GM19238 (cell line): Measurements from ENCODE around the gene LIPC.

Source experiments
- DNase-seq: peaks from one replicate; pipeline ENCODE4 v3.0.0; 2011; ENCODE audit warnings: low spot score; ENCODE audit not compliant: insufficient read length

The LIPC gene

DNA sequence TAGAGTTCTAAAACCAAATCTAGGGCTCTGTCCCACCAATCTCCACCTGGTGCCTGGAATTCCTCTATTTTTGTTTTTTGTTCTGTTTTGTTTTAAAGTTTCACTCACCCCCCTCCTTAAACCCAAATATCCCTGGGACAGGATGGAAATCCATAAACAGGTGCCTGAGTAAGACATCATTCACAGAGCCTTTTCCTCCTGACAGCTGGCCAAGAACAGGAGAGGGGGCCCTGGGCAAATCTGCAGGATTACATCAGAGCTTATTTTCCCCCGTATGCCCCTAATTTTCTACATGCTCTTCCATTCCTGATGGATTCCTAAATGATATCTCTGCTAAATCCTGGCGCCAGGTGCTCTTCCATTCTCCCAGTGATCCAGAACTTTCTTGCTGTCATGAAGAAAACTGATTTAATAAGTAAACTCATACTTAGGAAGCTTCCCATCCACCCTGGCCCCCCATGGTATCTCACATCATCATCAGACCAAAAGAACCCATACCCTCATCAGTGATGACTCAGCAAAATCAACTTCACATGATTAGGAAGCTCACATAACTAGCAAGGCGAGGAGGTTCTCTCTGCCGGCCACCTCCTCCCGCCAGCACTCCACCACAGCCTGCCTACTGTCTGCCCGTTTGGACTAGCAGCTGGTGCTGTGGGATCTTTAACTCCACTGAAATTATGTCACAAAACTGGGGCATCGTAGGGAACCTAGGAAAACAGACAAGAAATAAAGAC, 61.0 kb downstream of the LIPC start:
- no peak for DNase-seq

GRCh38 chr15:58494567-58494966, 62.8 kb downstream of the LIPC start:
- no peak for DNase-seq

DNA sequence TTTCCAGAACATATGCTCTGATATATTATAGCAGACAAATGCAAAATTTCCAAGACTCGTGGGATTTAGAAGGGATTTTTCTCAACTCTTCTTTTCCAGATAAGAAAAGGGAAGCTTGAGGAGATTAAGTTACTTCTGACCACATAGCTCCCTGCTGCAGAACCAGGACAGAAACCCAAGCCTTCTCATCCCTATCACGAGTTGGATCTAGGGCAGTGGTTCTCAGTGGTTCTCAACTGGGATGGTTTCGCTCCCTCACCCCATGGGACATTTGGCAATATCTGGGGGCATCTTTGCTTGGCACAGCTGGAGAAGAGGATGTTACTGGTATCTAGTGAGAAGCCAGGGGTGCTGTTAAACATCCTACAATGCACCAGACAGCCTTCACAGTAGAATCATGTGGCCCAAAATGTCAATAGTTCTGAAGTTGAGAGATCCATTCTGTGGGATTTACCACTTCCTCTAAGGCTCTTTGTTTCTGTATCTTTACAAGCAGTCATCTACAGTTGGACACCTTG, 64.2 kb downstream of the LIPC start:
- no peak for DNase-seq

- no peak for DNase-seq
Measured at GRCh38 chr15:58497046-58497785, 65.4 kb downstream of the LIPC start.

DNA sequence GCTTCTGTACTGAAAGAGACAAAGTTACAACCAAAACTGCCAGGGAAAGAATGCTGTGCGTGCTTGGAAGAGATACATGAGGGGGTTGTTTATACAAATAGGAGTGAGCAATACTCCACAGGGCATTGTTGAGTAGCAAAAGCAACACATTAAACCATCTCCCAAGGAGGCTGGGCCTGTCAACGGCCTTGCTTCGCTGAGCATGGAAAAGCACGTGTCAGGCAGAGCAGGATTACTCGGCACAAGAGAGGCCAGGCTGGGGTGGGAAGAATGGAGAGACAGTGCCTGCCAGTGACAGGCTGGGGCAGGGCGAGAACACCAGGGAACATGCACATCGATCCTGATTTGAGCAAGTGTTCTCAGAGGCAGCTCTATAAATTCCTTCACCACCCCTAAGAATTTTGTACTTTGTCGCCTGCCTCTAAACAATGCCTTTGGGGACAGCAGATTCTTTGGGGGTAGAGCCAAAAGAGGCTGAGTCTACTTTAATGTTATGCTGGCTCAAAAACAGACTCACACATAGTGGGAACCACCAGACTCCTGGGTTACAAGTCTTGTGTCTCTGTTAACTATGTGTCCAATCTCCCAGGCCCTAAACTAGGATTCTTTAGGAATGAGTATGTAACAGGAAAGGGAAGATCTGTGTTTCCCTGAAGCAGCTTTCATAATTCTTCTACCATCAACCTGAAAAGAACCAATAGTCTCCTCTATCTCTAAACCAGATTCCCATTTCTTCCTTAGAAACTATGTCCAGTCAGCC, 67.2 kb downstream of the LIPC start:
- no peak for DNase-seq

DNA sequence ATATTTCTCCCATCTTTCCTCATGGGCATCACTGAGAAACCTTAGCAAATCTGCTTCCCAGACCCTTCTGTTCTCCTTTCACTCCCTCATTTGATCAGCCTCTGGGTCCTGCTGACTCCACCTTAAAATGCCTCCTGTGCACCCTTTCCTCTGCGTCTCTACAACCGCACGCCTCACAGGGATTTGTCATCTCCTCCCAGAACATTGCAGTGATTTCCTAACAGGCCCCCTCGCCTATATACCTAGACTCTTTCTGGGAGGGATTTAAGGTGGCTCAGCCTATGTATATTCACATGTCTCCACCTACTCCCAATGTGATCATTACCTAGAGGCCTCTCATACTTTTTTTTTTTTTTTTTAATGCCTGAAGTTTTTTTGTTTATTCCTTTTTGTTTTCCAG, 69.2 kb downstream of the LIPC start:
- DNase-seq: no peak

- DNase-seq: no peak
Measured at GRCh38 chr15:58501636-58502188, 69.9 kb downstream of the LIPC start.

DNA sequence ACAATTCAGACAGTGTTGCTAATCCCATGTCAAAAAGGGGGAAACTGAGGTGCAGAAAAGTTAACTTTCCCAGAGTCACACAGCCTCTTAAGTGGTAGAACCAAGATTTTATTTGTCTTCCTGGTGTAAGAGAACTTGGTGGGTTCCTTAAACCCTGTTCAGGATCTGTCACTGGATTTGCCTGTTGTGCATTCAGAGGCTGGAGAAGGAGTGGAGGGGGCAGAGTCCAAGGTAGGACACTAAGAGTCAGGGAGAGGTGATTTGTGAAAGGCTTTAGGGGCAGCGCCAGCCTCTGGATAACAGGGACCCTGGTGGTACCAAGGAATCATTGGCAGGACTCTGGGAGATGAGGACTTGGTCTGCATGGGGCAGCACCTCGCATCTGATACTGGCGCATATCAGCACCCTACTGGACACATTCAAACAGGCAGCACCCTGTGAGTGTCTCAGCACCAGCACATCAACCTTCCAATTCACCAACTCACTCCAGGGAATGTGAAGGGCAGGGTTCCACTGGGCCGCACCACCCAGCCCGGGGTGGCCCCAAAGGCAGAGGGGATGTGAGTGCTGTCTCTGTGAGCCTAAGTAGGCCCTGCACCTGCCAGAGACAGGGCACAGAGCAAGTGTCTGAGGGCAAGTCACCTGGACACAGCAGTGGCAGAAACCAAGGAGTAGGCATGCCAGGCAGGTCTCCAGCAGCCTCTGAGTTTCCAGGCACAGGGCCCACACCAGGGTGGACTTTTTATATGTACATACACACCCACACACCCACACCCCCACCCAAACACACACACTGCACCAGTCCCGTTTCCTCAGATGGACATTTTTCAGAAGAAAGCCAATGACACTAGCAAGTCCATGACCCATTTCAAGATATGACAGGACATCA, 71.6 kb downstream of the LIPC start:
- DNase-seq: no peak

DNA sequence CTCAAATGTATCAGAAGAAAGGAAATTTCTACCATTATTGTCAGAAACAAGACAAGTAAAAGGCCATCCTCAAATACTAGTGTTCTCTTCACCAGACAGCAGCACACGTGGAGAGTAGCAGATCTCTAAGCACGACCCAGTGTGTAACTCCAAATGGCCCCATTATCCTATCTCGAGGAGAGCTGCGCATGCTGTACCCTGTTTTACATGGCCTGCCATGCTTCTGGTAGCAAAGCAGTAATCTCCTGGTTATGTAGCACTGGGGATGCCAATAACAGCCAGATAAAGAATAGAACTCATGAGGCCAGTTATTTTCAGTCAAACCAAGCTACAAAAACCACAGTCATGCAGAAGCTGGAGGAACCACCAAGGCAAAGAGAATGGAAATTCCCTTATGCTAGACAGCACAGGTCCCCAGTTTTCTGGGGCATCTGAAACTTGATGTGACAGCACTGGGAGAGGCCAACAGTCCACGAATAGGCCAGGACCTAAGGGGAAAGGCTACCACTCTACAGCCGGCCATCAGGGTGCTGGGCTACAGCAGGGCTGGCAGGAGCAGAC, 73.0 kb downstream of the LIPC start:
- DNase-seq: no peak

DNA sequence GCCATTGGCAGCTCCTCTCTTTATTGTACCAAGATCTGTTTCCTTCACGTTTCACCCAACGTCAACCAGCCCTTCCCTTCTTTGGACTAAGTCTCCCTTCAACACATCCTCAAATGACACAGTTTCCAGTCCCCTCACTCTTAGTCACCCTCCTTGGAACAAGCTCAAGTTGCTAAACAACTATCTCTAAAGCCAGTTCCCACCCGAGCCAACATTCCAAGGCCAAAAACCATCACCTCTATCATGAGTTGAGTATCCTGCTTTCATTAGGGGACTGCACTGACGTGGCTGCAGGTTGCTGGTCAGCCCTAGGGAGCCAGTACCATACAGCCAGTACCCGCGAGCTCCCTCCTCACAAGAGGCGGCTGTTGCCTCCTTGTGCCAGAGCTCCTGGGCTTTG, 73.8 kb downstream of the LIPC start:
- no peak for DNase-seq

- DNase-seq: no peak
Measured at GRCh38 chr15:58506064-58506490, 74.3 kb downstream of the LIPC start.

DNA sequence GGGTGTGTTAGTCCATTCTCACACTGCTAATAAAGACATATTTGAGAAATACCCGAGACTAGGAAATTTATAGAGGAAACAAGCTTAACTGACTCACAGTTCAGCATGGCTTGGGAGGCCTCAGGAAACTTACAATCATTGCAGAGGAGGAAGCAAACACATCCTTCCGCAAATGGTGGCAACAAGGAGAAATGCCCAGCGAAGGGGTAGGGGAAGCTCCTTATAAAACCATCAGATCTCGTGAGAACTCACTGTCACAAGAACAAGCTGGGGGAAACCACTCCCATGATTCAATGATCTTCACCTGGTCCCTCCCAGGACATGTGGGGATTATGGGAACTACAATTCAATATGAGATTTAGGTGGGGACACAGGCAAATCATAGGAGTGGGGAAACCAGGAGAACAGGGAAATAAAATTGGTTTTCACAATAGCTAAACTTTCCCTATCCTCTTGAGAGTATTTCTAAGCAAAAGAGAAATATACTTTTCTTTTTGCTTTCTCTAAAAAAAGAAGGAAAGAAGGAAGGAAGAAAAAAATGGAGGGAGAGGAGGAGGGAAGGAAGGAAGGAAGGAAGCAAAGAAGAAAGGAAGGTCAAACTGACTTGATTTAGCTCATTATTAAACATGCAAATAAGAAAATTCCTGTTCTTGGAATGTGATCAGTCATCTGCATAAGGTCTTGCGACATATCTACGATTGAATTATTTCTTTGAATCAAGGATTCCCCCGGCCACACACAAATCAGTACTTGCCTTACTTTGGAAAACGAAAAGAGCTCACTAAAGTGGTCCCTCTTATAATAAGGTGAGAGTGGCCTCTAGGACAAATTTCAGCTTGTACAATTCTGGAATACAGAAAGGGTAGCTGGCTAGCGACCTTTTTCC, 75.2 kb downstream of the LIPC start:
- no peak for DNase-seq

DNA sequence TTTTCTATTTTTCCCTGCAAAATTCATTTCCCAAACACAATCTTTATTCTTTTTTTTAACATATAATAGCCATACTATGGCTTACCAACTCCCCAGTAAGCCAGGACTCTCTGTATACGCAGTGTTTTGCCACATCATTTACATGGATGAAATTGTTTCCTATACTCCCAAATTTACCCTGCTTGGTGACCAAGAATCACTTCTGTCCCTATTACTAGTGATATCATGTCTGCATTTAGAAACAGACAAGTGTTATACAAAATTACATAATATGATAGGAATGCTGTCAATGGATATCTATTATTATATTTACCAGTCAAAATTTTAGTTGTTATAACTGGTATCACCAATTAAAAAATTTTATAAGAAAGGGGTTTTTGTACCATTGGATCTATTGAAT, 77.8 kb downstream of the LIPC start:
- no peak for DNase-seq

- DNase-seq: no peak
Measured at GRCh38 chr15:58510715-58511598, 79.2 kb downstream of the LIPC start.

- no peak for DNase-seq
Measured at GRCh38 chr15:58511599-58511987, 79.8 kb downstream of the LIPC start.

DNA sequence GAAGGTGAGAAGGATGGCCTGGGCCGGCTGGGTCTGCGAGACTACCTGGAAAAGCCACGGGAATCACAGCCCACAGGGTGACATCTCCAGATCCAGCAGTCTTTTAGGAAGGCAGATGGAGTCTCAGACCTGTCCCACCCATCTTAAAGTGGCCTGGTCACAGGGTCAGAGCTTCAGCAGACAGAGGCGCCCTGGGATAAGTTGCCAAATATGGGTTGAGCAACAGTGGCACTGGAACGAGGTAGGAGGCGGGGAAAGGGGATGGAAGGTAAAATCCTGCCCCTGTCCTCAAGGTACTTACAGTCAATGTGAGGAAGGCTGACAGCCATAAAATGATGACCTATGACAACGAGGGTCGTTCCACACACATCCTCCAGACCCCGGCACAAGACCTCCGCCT, 80.7 kb downstream of the LIPC start:
- DNase-seq: no peak

DNA sequence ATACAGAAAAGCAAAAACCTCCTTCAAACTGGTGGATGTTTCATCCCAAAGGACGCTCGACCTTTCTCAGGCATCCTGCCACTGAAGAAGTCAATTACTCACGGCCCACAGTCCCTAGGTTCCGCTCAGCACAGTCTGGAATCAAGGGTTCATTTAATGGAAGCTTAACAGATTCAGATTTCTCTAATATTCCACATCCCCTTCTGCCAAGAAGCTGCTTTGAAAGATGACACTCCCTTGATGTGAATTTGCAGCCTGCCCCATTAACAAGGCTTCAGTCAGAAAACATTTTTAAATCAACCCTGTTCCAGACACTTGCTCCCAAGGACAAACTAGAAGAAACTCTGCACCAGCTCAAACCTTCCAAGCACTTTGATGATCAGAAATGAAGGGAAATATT, 81.2 kb downstream of the LIPC start:
- DNase-seq: no peak

DNA sequence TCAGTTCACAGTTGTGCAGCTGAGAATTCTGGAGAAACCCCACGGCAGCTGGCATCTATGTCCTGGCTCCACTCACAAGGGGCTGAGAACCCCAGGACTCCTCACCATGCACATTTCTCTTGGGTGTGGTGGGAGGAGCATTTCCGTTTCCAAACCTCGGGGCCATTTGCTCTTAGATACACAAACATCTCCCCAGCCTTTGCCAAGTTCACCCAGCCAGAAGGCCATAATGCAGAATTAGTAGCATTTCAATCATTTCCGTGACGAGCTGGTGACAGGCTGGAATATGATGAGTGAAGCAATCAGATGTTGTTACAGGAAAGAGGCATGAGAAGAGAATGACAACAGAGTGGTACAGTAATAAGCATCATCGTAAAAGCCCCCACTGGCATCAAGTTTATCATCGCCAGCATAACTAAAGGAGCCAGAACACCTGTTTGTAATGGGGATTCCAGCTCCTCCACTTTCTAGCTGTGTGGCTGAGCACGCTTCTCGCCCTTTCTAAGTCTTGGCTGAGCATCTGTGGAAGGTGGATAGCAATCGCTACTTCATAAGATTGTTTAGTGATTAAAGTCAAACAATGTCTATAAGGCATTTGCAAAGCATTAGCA, 82.0 kb downstream of the LIPC start:
- no peak for DNase-seq
